ENCODE measurements around the gene CEP131.

Gene CEP131

GRCh38 chr17:81189016-81189415, 33.7 kb downstream of the CEP131 start:
- no peak overlapping the region for H3K18ac ChIP-seq (ENCODE audit: low read depth in 1 of 2, low read length in 2 of 2)
- H3K9ac ChIP-seq (ENCODE audit: low read length) = no peak overlapping the region
- H3K27me3 ChIP-seq (ENCODE audit: control insufficient read depth in 1 of 2, insufficient read depth in 1 of 2, low read length in 2 of 2) = peaks cover 14 to 20% of the 10 kb centered on the region in 2 experiments
- H4K91ac ChIP-seq (ENCODE audit: low read length) = no peak overlapping the region
- no peak overlapping the region for H4K8ac ChIP-seq (ENCODE audit: low read length)
- no peak overlapping the region for H2AK5ac ChIP-seq (ENCODE audit: low read length, severe bottlenecking)
- H3K14ac ChIP-seq (ENCODE audit: low read length in 2 of 2) = no peak overlapping the region
- no peak overlapping the region for H2BK5ac ChIP-seq (ENCODE audit: low read depth, low read length, poor library complexity, severe bottlenecking)
- 96% methylated on average over 7 of the region's 7 CpGs for WGBS
- H3K79me1 ChIP-seq (replicated peaks; ENCODE audit: low read length, poor library complexity, severe bottlenecking) = no peaks in the 10 kb centered on the region
- H3K9me3 ChIP-seq (ENCODE audit: control insufficient read depth, low read length) = no peaks in the 10 kb centered on the region
- H3K4me3 ChIP-seq (ENCODE audit: insufficient read depth in 1 of 2, low read depth in 1 of 2, low read length in 2 of 2) = no peak overlapping the region
- no peak for DNase-seq
- peaks cover 0 to 57% of the 10 kb centered on the region in 2 experiments for H3K36me3 ChIP-seq (ENCODE audit: control insufficient read depth in 1 of 2, insufficient read depth in 2 of 2, low read depth in 1 of 2, low read length in 2 of 2)
- no peak overlapping the region for H2BK12ac ChIP-seq (ENCODE audit: low read length in 2 of 2)
- H3K4me1 ChIP-seq (ENCODE audit: control insufficient read depth, insufficient read depth, low read depth, low read length) = peaks cover 14% of the 10 kb centered on the region
- no peak overlapping the region for H2AFZ ChIP-seq (ENCODE audit: low read depth, low read length)
- H2BK15ac ChIP-seq (ENCODE audit: low read depth, poor library complexity, severe bottlenecking) = no peak overlapping the region
- H2BK120ac ChIP-seq (ENCODE audit: low read depth, low read length) = no peak overlapping the region
- no peak overlapping the region for H3K23ac ChIP-seq (ENCODE audit: low read length in 2 of 2)
- no peak overlapping the region for H3K27ac ChIP-seq (ENCODE audit: low read length, poor library complexity, severe bottlenecking)
- H3K4me2 ChIP-seq (ENCODE audit: low read length, poor library complexity, severe bottlenecking) = no peak overlapping the region
- no peak overlapping the region for H3K4ac ChIP-seq (ENCODE audit: low read depth in 1 of 2, low read length in 2 of 2)

- H3K79me1 ChIP-seq (replicated peaks; ENCODE audit: low read length, poor library complexity, severe bottlenecking) = no peaks in the 10 kb centered on the region
- H3K27ac ChIP-seq (ENCODE audit: low read length, poor library complexity, severe bottlenecking) = no peak overlapping the region
- no peak overlapping the region for H3K4ac ChIP-seq (ENCODE audit: low read depth in 1 of 2, low read length in 2 of 2)
- no peaks in the 10 kb centered on the region for H3K9me3 ChIP-seq (ENCODE audit: control insufficient read depth, low read length)
- H3K9ac ChIP-seq (ENCODE audit: low read length) = no peak overlapping the region
- no peak overlapping the region for H3K23ac ChIP-seq (ENCODE audit: low read length in 2 of 2)
- H3K36me3 ChIP-seq (ENCODE audit: control insufficient read depth in 1 of 2, insufficient read depth in 2 of 2, low read depth in 1 of 2, low read length in 2 of 2) = peaks cover 0 to 51% of the 10 kb centered on the region in 2 experiments
- no peak overlapping the region for H4K8ac ChIP-seq (ENCODE audit: low read length)
- WGBS = 97% methylated on average over 9 of the region's 12 CpGs
- H3K4me2 ChIP-seq (ENCODE audit: low read length, poor library complexity, severe bottlenecking) = no peak overlapping the region
- peaks cover 12% of the 10 kb centered on the region for H3K4me1 ChIP-seq (ENCODE audit: control insufficient read depth, insufficient read depth, low read depth, low read length)
- H4K91ac ChIP-seq (ENCODE audit: low read length) = no peak overlapping the region
- no peak overlapping the region for H3K14ac ChIP-seq (ENCODE audit: low read length in 2 of 2)
- no peak overlapping the region for H2BK120ac ChIP-seq (ENCODE audit: low read depth, low read length)
- no peak overlapping the region for H2AK5ac ChIP-seq (ENCODE audit: low read length, severe bottlenecking)
- H3K18ac ChIP-seq (ENCODE audit: low read depth in 1 of 2, low read length in 2 of 2) = no peak overlapping the region
- no peak overlapping the region for H2AFZ ChIP-seq (ENCODE audit: low read depth, low read length)
- no peak overlapping the region for H2BK15ac ChIP-seq (ENCODE audit: low read depth, poor library complexity, severe bottlenecking)
- no peak overlapping the region for H2BK5ac ChIP-seq (ENCODE audit: low read depth, low read length, poor library complexity, severe bottlenecking)
- peaks cover 19 to 26% of the 10 kb centered on the region in 2 experiments for H3K27me3 ChIP-seq (ENCODE audit: control insufficient read depth in 1 of 2, insufficient read depth in 1 of 2, low read length in 2 of 2)
- H3K4me3 ChIP-seq (ENCODE audit: insufficient read depth in 1 of 2, low read depth in 1 of 2, low read length in 2 of 2) = no peak overlapping the region
- H2BK12ac ChIP-seq (ENCODE audit: low read length in 2 of 2) = no peak overlapping the region
- no peak for DNase-seq
Measured at GRCh38 chr17:81188491-81188840, 34.3 kb downstream of the CEP131 start.

- DNase-seq = no peak
- peaks cover 12% of the 10 kb centered on the region for H3K4me1 ChIP-seq (ENCODE audit: control insufficient read depth, insufficient read depth, low read depth, low read length)
- peaks cover 0 to 45% of the 10 kb centered on the region in 2 experiments for H3K36me3 ChIP-seq (ENCODE audit: control insufficient read depth in 1 of 2, insufficient read depth in 2 of 2, low read depth in 1 of 2, low read length in 2 of 2)
- no peak overlapping the region for H2AFZ ChIP-seq (ENCODE audit: low read depth, low read length)
- H3K27me3 ChIP-seq (ENCODE audit: control insufficient read depth in 1 of 2, insufficient read depth in 1 of 2, low read length in 2 of 2) = peaks cover 23 to 29% of the 10 kb centered on the region in 2 experiments
- H3K9me3 ChIP-seq (ENCODE audit: control insufficient read depth, low read length) = no peaks in the 10 kb centered on the region
- H4K91ac ChIP-seq (ENCODE audit: low read length) = no peak overlapping the region
- no peak overlapping the region for H2BK15ac ChIP-seq (ENCODE audit: low read depth, poor library complexity, severe bottlenecking)
- H4K8ac ChIP-seq (ENCODE audit: low read length) = no peak overlapping the region
- H3K23ac ChIP-seq (ENCODE audit: low read length in 2 of 2) = no peak overlapping the region
- H3K4me2 ChIP-seq (ENCODE audit: low read length, poor library complexity, severe bottlenecking) = no peak overlapping the region
- WGBS = 93% methylated on average over 26 of the region's 26 CpGs
- no peak overlapping the region for H2AK5ac ChIP-seq (ENCODE audit: low read length, severe bottlenecking)
- no peak overlapping the region for H3K14ac ChIP-seq (ENCODE audit: low read length in 2 of 2)
- no peak overlapping the region for H3K4me3 ChIP-seq (ENCODE audit: insufficient read depth in 1 of 2, low read depth in 1 of 2, low read length in 2 of 2)
- no peaks in the 10 kb centered on the region for H3K79me1 ChIP-seq (replicated peaks; ENCODE audit: low read length, poor library complexity, severe bottlenecking)
- H2BK12ac ChIP-seq (ENCODE audit: low read length in 2 of 2) = no peak overlapping the region
- no peak overlapping the region for H3K27ac ChIP-seq (ENCODE audit: low read length, poor library complexity, severe bottlenecking)
- no peak overlapping the region for H3K4ac ChIP-seq (ENCODE audit: low read depth in 1 of 2, low read length in 2 of 2)
- no peak overlapping the region for H2BK5ac ChIP-seq (ENCODE audit: low read depth, low read length, poor library complexity, severe bottlenecking)
- H3K9ac ChIP-seq (ENCODE audit: low read length) = no peak overlapping the region
- H2BK120ac ChIP-seq (ENCODE audit: low read depth, low read length) = no peak overlapping the region
- no peak overlapping the region for H3K18ac ChIP-seq (ENCODE audit: low read depth in 1 of 2, low read length in 2 of 2)
Measured at GRCh38 chr17:81187586-81188490, 34.9 kb downstream of the CEP131 start.

- H2BK120ac ChIP-seq (ENCODE audit: low read depth, low read length) = no peak overlapping the region
- H3K4ac ChIP-seq (ENCODE audit: low read depth in 1 of 2, low read length in 2 of 2) = no peak overlapping the region
- H2BK15ac ChIP-seq (ENCODE audit: low read depth, poor library complexity, severe bottlenecking) = no peak overlapping the region
- DNase-seq = no peak
- no peaks in the 10 kb centered on the region for H3K9me3 ChIP-seq (ENCODE audit: control insufficient read depth, low read length)
- H3K4me1 ChIP-seq (ENCODE audit: control insufficient read depth, insufficient read depth, low read depth, low read length) = peaks cover 12% of the 10 kb centered on the region
- no peak overlapping the region for H2AFZ ChIP-seq (ENCODE audit: low read depth, low read length)
- H3K18ac ChIP-seq (ENCODE audit: low read depth in 1 of 2, low read length in 2 of 2) = no peak overlapping the region
- 94% methylated on average over 11 of the region's 11 CpGs for WGBS
- no peak overlapping the region for H2BK12ac ChIP-seq (ENCODE audit: low read length in 2 of 2)
- no peak overlapping the region for H3K14ac ChIP-seq (ENCODE audit: low read length in 2 of 2)
- no peak overlapping the region for H4K8ac ChIP-seq (ENCODE audit: low read length)
- no peaks in the 10 kb centered on the region for H3K79me1 ChIP-seq (replicated peaks; ENCODE audit: low read length, poor library complexity, severe bottlenecking)
- no peak overlapping the region for H3K9ac ChIP-seq (ENCODE audit: low read length)
- H3K27me3 ChIP-seq (ENCODE audit: control insufficient read depth in 1 of 2, insufficient read depth in 1 of 2, low read length in 2 of 2) = peaks cover 23 to 33% of the 10 kb centered on the region in 2 experiments
- H2AK5ac ChIP-seq (ENCODE audit: low read length, severe bottlenecking) = no peak overlapping the region
- no peak overlapping the region for H3K4me3 ChIP-seq (ENCODE audit: insufficient read depth in 1 of 2, low read depth in 1 of 2, low read length in 2 of 2)
- no peak overlapping the region for H3K23ac ChIP-seq (ENCODE audit: low read length in 2 of 2)
- H3K4me2 ChIP-seq (ENCODE audit: low read length, poor library complexity, severe bottlenecking) = no peak overlapping the region
- H3K27ac ChIP-seq (ENCODE audit: low read length, poor library complexity, severe bottlenecking) = no peak overlapping the region
- no peak overlapping the region for H2BK5ac ChIP-seq (ENCODE audit: low read depth, low read length, poor library complexity, severe bottlenecking)
- peaks cover 0 to 39% of the 10 kb centered on the region in 2 experiments for H3K36me3 ChIP-seq (ENCODE audit: control insufficient read depth in 1 of 2, insufficient read depth in 2 of 2, low read depth in 1 of 2, low read length in 2 of 2)
- H4K91ac ChIP-seq (ENCODE audit: low read length) = no peak overlapping the region
Measured at GRCh38 chr17:81187120-81187519, 35.6 kb downstream of the CEP131 start.
